WERI-Rb-1 (cell line): Measurements from ENCODE around the gene AKAP3.
A peak's percentile ranks its signal among the peaks of the same experiment; 100 is the strongest.

Experiments
- DNase-seq: peaks from one replicate; pipeline ENCODE4 v3.0.0-alpha.2; 2020
- H3K27ac ChIP-seq: fragments of 250-450 bp; sonication (Bioruptor Pico); 2 replicates; pipeline ENCODE4 v1.5.1; 2020; ENCODE audit warnings: mild to moderate bottlenecking, moderate library complexity
- H3K27me3 ChIP-seq: fragments of 250-450 bp; sonication (Bioruptor Pico); 2 replicates; pipeline ENCODE4 v1.5.1; 2021; ENCODE audit warnings: mild to moderate bottlenecking, low read depth, moderate library complexity; ENCODE audit not compliant: insufficient read depth, severe bottlenecking
- H3K36me3 ChIP-seq: fragments of 250-450 bp; sonication (Bioruptor Pico); 2 replicates; pipeline ENCODE4 v1.5.1; 2020; ENCODE audit warnings: mild to moderate bottlenecking, moderate library complexity
- H3K4me3 ChIP-seq: 2 replicates; pipeline ENCODE4 v1.5.1; 2011; ENCODE audit warnings: low read depth, mild to moderate bottlenecking, control low read depth, low read length
- H3K9me3 ChIP-seq: fragments of 250-450 bp; sonication (Bioruptor Pico); 2 replicates; pipeline ENCODE4 v1.5.1; 2021; ENCODE audit warnings: mild to moderate bottlenecking, moderate library complexity; ENCODE audit not compliant: severe bottlenecking
- CTCF ChIP-seq: IDR thresholded peaks from 2 replicates; pipeline ENCODE4 v1.5.1; 2011; ENCODE audit warnings: low read depth, mild to moderate bottlenecking, control low read depth, inconsistent platforms, low read length

AKAP3 gene

GRCh38 chr12:4584896-4585295, 64.0 kb downstream of the AKAP3 start:
- Histone ChIP-seq H3K4me3 (no peak overlapping the region), H3K36me3 (no peaks in the 10 kb centered on the region), H3K27me3 (no peaks in the 10 kb centered on the region), H3K9me3 (no peaks in the 10 kb centered on the region), H3K27ac (no peak overlapping the region)
- DNase-seq, result no peak
- TF ChIP-seq CTCF, result no peak

- Histone ChIP-seq H3K4me3 (no peak overlapping the region), H3K27ac (no peak overlapping the region), H3K9me3 (no peaks in the 10 kb centered on the region), H3K36me3 (no peaks in the 10 kb centered on the region), H3K27me3 (no peaks in the 10 kb centered on the region)
- TF ChIP-seq CTCF, result no peak
- no peak for DNase-seq
Observed at GRCh38 chr12:4584281-4584680, 64.6 kb downstream of the AKAP3 start.

- Histone ChIP-seq H3K4me3 (no peak overlapping the region), H3K36me3 (no peaks in the 10 kb centered on the region), H3K27me3 (no peaks in the 10 kb centered on the region), H3K9me3 (no peaks in the 10 kb centered on the region), H3K27ac (no peak overlapping the region)
- no peak for DNase-seq
- no peak for TF ChIP-seq CTCF
Observed at GRCh38 chr12:4580281-4580688, 68.6 kb downstream of the AKAP3 start.

- H3K4me3 ChIP-seq, result no peak overlapping the region
- no peaks in the 10 kb centered on the region for H3K9me3 ChIP-seq
- H3K27me3 ChIP-seq, result no peaks in the 10 kb centered on the region
- DNase-seq, result peak; percentile 54
- peak; percentile 63 for TF ChIP-seq CTCF
- H3K27ac ChIP-seq, result no peak overlapping the region
- H3K36me3 ChIP-seq, result no peaks in the 10 kb centered on the region
Observed at GRCh38 chr12:4579305-4580102, 69.3 kb downstream of the AKAP3 start.

GRCh38 chr12:4572680-4573079, 76.2 kb downstream of the AKAP3 start:
- no peak overlapping the region for H3K4me3 ChIP-seq
- no peaks in the 10 kb centered on the region for H3K9me3 ChIP-seq
- H3K36me3 ChIP-seq, result peaks cover 3% of the 10 kb centered on the region; the same call in 1 of the 2 replicates
- TF ChIP-seq CTCF, result no peak
- H3K27me3 ChIP-seq, result no peaks in the 10 kb centered on the region
- H3K27ac ChIP-seq, result no peak overlapping the region
- DNase-seq, result no peak

- Histone ChIP-seq H3K27me3 (no peaks in the 10 kb centered on the region), H3K36me3 (peaks cover 3% of the 10 kb centered on the region), H3K4me3 (no peak overlapping the region), H3K27ac (no peak overlapping the region), H3K9me3 (no peaks in the 10 kb centered on the region)
- no peak for TF ChIP-seq CTCF
- DNase-seq, result no peak
Observed at GRCh38 chr12:4569261-4569660, 79.6 kb downstream of the AKAP3 start.
